ENCODE results near the gene SEZ6L2.
A peak's percentile ranks its signal among the peaks of the same experiment; 100 is the strongest.
"Not testable (repeated sequence)": the region's sequence is repeated elsewhere in the genome, so short reads cannot be mapped to it uniquely, and the experiment has no call there.

The SEZ6L2 gene

DNA sequence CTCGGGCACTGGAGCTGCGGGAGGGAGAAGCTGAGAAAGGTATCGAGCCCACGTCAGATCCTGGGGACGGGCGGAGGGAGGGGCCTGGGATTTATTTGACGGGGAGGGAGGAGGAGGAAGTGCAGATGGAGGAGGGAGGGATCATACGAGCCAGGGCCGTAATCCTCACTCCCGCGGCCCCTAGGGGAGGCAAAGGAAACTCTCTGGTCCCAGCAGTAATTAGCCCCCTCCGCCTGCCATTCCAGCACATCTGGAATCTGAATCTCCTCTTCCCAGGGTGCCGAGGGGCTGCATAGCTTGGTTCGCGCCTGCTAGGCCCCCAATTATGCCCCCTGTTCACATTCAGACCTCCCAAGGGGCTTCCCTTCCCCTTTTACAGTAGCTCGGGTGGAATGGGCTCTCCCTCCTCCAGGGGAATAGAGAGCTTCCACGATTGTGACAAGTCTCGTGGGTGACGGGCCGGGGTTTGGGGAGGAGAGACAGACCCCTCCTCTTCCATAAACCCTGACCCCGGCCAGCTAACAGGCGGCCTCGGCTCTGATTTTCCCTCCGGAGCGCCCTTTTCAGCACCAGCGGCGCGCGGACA is at the start of gene SEZ6L2:
TSS of gene SEZ6L2 (minus strand) at position 35 of the 586 bp plus-strand sequence. CDS start 531 bp downstream, outside the sequence.
- peak within 1 kb of the TSS; percentile 85 to 99 (median 95) for H3K4me2 ChIP-seq
- peaks cover 0 to 36% (median 7%) of the 10 kb centered on the region in 11 experiments; a peak in 7 of 22 replicates for H4K20me1 ChIP-seq
- TF ChIP-seq Cebpa-rat (IDR thresholded peaks at IDR 0.05) = no peak
- no peaks in the 10 kb centered on the region for H3K36me3 ChIP-seq
- peak within 1 kb of the TSS; percentile 55 to 76 (median 66) for H3K4me3 ChIP-seq
- H3K27ac ChIP-seq = peak within 1 kb of the TSS in 8 of 11 experiments; percentile 6 to 47 (median 37); a peak in 9 of 22 replicates
- peaks cover 27 to 51% (median 37%) of the 10 kb centered on the region in 11 experiments for H3K27me3 ChIP-seq
- H3K9ac ChIP-seq = peak within 1 kb of the TSS in 10 of 11 experiments; percentile 39 to 76 (median 67); a peak in 17 of 22 replicates
- H3K9me3 ChIP-seq (replicated peaks in 1 of 11) = no peaks in the 10 kb centered on the region
- peaks cover 7 to 37% (median 29%) of the 10 kb centered on the region in 10 experiments; a peak in 18 of 20 replicates for H3K4me1 ChIP-seq

- Histone ChIP-seq H3K27ac (no peak overlapping the region), H3K27me3 (no peaks in the 10 kb centered on the region), H3K4me1 (0 out of 20 replicates have a peak, but pooled peaks cover 0 to 6% (median 0%) of the 10 kb centered on the region in 10 experiments), H4K20me1 (no peaks in the 10 kb centered on the region), H3K36me3 (no peaks in the 10 kb centered on the region; a peak in 1 of 22 replicates), H3K4me2 (no peak overlapping the region), H3K9ac (no peak overlapping the region), H3K4me3 (no peak overlapping the region), H3K9me3 (replicated peaks in 1 of 11) (peaks cover 18 to 31% (median 21%) of the 10 kb centered on the region in 11 experiments; a peak in 20 of 22 replicates)
- TF ChIP-seq Cebpa-rat (IDR thresholded peaks at IDR 0.05) = no peak
Measured at GRCh38 chr16:29947897-29948296, 48.5 kb upstream of the SEZ6L2 start.

DNA sequence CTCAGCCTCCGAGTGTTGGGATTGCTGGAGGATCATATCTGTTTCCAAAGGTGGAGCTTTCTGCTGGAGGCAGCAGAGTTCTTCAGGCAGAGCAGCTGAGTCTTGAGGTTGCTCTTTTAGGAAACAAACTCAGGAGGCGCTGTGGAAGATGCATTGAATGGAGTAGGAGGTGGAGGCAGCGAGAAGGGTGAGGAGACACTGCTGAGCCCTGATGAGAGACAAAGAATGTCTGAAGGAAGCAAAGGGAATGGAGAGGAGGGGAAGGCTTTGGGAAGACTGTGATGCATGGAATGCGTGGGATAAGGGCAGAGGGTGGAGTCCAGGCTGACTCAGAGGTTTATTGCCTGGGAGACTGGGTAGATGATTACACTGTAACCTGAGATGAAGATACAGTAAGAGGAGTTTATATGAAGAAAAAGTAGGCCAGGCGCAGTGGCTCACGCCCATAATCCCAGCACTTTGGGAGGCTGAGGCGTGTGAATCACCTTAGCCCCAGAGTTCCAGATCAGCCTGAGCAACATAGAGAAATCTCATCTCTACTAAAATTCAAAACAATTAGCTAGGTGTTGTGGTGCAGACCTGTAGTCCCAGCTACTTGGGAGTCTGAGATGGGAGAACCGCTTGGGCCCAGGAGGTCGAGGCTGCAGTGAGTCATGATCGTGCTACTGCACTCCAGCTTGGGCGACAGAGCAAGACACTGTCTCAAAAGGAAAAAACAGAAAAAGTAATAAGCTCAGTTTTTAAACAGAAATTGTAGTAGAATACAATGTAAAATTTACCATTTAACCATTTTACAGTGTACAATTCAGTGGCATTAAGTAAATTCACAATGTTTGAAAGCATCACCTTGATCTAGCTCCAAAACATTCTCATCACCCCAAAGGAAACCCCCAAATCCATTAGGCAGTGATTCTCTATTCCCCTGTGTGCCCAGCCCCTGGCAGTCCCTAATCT is 44.8 kb upstream of the SEZ6L2 start:
- Histone ChIP-seq H3K9ac (no peak overlapping the region), H3K4me3 (no peak overlapping the region), H3K4me2 (no peak overlapping the region), H4K20me1 (no peaks in the 10 kb centered on the region), H3K9me3 (replicated peaks in 1 of 11) (peaks cover 0 to 19% (median 6%) of the 10 kb centered on the region in 11 experiments; a peak in 9 of 22 replicates), H3K27me3 (no peaks in the 10 kb centered on the region), H3K36me3 (no peaks in the 10 kb centered on the region), H3K27ac (no peak overlapping the region), H3K4me1 (0 out of 20 replicates have a peak, but pooled peaks cover 0 to 8% (median 0%) of the 10 kb centered on the region in 10 experiments)
- TF ChIP-seq Cebpa-rat (IDR thresholded peaks at IDR 0.05) = no peak

- no peaks in the 10 kb centered on the region for H3K27me3 ChIP-seq
- H3K36me3 ChIP-seq = no peaks in the 10 kb centered on the region
- H3K4me2 ChIP-seq = no peak overlapping the region
- no peak overlapping the region for H3K9ac ChIP-seq
- TF ChIP-seq Cebpa-rat (IDR thresholded peaks at IDR 0.05) = no peak
- H4K20me1 ChIP-seq = no peaks in the 10 kb centered on the region
- H3K27ac ChIP-seq = no peak overlapping the region
- H3K4me3 ChIP-seq = no peak overlapping the region
- peaks cover 0 to 10% (median 5%) of the 10 kb centered on the region in 11 experiments; a peak in 5 of 22 replicates for H3K9me3 ChIP-seq (replicated peaks in 1 of 11)
- H3K4me1 ChIP-seq = 0 out of 20 replicates have a peak, but pooled peaks cover 0 to 8% (median 0%) of the 10 kb centered on the region in 10 experiments
Measured at GRCh38 chr16:29940656-29941055, 41.3 kb upstream of the SEZ6L2 start.

- H3K4me2 ChIP-seq; H3K4me3 ChIP-seq; H3K27me3 ChIP-seq; H4K20me1 ChIP-seq; H3K9ac ChIP-seq; H3K9me3 ChIP-seq (replicated peaks in 1 of 11); H3K27ac ChIP-seq; H3K36me3 ChIP-seq: not testable (repeated sequence)
- peaks cover 12 to 18% (median 15%) of the 10 kb centered on the region in 10 experiments for H3K4me1 ChIP-seq
Measured at GRCh38 chr16:29931750-29932149, 32.4 kb upstream of the SEZ6L2 start.

DNA sequence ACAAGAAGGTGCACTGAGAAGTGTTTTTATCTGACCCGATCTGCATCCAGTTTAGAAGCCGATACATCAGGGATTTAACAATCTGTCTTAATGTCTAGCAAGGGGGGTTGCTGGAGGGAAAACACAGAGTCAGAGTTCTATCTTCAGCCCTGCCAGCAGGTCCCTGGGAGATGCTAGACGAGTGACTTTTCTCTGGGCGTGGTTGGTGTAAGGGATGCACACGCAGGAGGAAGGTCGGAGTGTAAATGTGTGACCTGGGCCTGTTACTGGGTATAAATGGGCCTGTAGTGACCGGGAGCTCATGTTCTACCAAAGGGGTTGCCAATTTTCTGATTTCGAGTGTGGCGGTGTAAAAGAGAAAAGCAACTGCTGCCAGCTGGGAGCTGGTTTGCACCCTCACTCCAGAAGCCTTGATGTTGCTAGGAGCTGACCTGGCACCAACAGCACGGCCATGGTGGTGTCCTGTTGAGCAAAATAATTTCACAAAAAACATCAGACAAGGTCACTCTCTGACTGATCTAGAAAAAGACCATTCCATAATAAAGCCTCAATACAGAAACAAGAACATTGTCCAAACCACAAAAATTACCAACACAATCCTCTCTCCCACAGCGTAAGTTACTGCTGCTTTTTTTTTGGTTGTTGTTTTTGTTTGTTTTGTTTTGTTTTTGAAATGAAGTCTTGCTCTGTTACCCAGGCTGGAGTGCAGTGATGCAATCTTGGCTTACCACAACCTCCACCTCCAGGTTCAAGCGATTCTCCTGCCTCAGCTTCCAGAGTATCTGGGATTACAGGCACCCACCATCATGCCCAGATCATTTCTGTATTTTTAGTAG is 27.9 kb upstream of the SEZ6L2 start:
- no peaks in the 10 kb centered on the region for H3K27me3 ChIP-seq
- peak overlapping the region; percentile 78 to 100 (median 96) for H3K4me3 ChIP-seq
- peak overlapping the region in 8 of 11 experiments; percentile 79 to 91 (median 85); a peak in 14 of 22 replicates for H3K27ac ChIP-seq
- peaks cover 28 to 38% (median 33%) of the 10 kb centered on the region in 10 experiments for H3K4me1 ChIP-seq
- H3K9me3 ChIP-seq (replicated peaks in 1 of 11) = no peaks in the 10 kb centered on the region
- peaks cover 6 to 33% (median 17%) of the 10 kb centered on the region in 11 experiments; a peak in 12 of 22 replicates for H4K20me1 ChIP-seq
- H3K9ac ChIP-seq = peak overlapping the region; percentile 79 to 92 (median 90); a peak in 19 of 22 replicates
- 0 out of 22 replicates have a peak, but pooled peaks of 1 of the 11 experiments have one; percentile 20 for TF ChIP-seq Cebpa-rat (IDR thresholded peaks at IDR 0.05)
- peak overlapping the region; percentile 89 to 99 (median 97) for H3K4me2 ChIP-seq
- peaks cover 12 to 20% (median 16%) of the 10 kb centered on the region in 11 experiments; a peak in 21 of 22 replicates for H3K36me3 ChIP-seq

GRCh38 chr16:29926711-29927052 is 27.3 kb upstream of the SEZ6L2 start:
- Histone ChIP-seq H3K27ac (peak overlapping the region in 10 of 11 experiments; percentile 79 to 91 (median 84); a peak in 21 of 22 replicates), H3K9ac (peak overlapping the region; percentile 79 to 92 (median 90)), H3K36me3 (peaks cover 18 to 26% (median 22%) of the 10 kb centered on the region in 11 experiments), H3K9me3 (replicated peaks in 1 of 11) (no peaks in the 10 kb centered on the region), H3K27me3 (no peaks in the 10 kb centered on the region), H3K4me3 (peak overlapping the region; percentile 78 to 100 (median 96)), H3K4me1 (peaks cover 28 to 38% (median 33%) of the 10 kb centered on the region in 10 experiments), H4K20me1 (peaks cover 8 to 38% (median 17%) of the 10 kb centered on the region in 11 experiments; a peak in 13 of 22 replicates), H3K4me2 (peak overlapping the region; percentile 89 to 99 (median 97))
- TF ChIP-seq Cebpa-rat (IDR thresholded peaks at IDR 0.05) = no peak

Measured in BLaER1 treated with 17β-estradiol and CSF1 and Interleukin-3, amounts not matched to agents 10 nM and 100 nM (cell line).